BE2C (cell line): ENCODE results near the gene GNAI2.

ENCODE experiments used
- DNase-seq: peaks from one replicate; pipeline ENCODE4 v3.0.0-alpha.2; 2020
- H3K27me3 ChIP-seq: fragments of 250-450 bp; sonication (Bioruptor Pico); 2 replicates; pipeline ENCODE4 v1.5.1; 2020; ENCODE audit warnings: mild to moderate bottlenecking
- H3K36me3 ChIP-seq: fragments of 250-450 bp; sonication (Bioruptor Pico); 2 replicates; pipeline ENCODE4 v1.5.1; 2020; ENCODE audit warnings: mild to moderate bottlenecking
- H3K4me1 ChIP-seq: fragments of 250-450 bp; sonication (Bioruptor Pico); 2 replicates; pipeline ENCODE4 v1.5.1; 2020
- H3K4me3 ChIP-seq: 2 replicates; pipeline ENCODE4 v1.5.1; 2011; ENCODE audit warnings: low read depth, low read length
- H3K9me3 ChIP-seq: fragments of 250-450 bp; sonication (Bioruptor Pico); 2 replicates; pipeline ENCODE4 v1.5.1; 2020
- CTCF ChIP-seq: IDR thresholded peaks from 2 replicates; pipeline ENCODE4 v1.5.1; 2012; ENCODE audit warnings: mild to moderate bottlenecking, low read depth, low read length

GNAI2 gene

GRCh38 chr3:50275141-50275995 lies 39.4 kb downstream of the GNAI2 start:
- H3K4me3 ChIP-seq, result no peak overlapping the region
- no peaks in the 10 kb centered on the region for H3K36me3 ChIP-seq
- no peaks in the 10 kb centered on the region for H3K9me3 ChIP-seq
- DNase-seq, result no peak
- no peaks in the 10 kb centered on the region for H3K4me1 ChIP-seq
- peaks cover 43% of the 10 kb centered on the region for H3K27me3 ChIP-seq
- no peak for TF ChIP-seq CTCF

GRCh38 chr3:50275996-50276761 lies 40.2 kb downstream of the GNAI2 start:
- no peak for TF ChIP-seq CTCF
- Histone ChIP-seq H3K4me1 (no peaks in the 10 kb centered on the region), H3K27me3 (peaks cover 43% of the 10 kb centered on the region), H3K9me3 (no peaks in the 10 kb centered on the region), H3K36me3 (no peaks in the 10 kb centered on the region), H3K4me3 (no peak overlapping the region)
- DNase-seq, result no peak

GRCh38 chr3:50276762-50277101 lies 40.7 kb downstream of the GNAI2 start:
- Histone ChIP-seq H3K4me1 (no peaks in the 10 kb centered on the region), H3K4me3 (no peak overlapping the region), H3K9me3 (no peaks in the 10 kb centered on the region), H3K36me3 (no peaks in the 10 kb centered on the region), H3K27me3 (peaks cover 43% of the 10 kb centered on the region)
- TF ChIP-seq CTCF, result no peak
- no peak for DNase-seq

GRCh38 chr3:50278123-50278879 lies 42.3 kb downstream of the GNAI2 start:
- Histone ChIP-seq H3K36me3 (no peaks in the 10 kb centered on the region), H3K27me3 (peaks cover 39% of the 10 kb centered on the region), H3K4me3 (no peak overlapping the region), H3K4me1 (no peaks in the 10 kb centered on the region), H3K9me3 (no peaks in the 10 kb centered on the region)
- no peak for TF ChIP-seq CTCF
- DNase-seq, result no peak

- no peaks in the 10 kb centered on the region for H3K36me3 ChIP-seq
- H3K4me1 ChIP-seq, result no peaks in the 10 kb centered on the region
- no peaks in the 10 kb centered on the region for H3K9me3 ChIP-seq
- TF ChIP-seq CTCF, result no peak
- no peak for DNase-seq
- peaks cover 34% of the 10 kb centered on the region for H3K27me3 ChIP-seq
- no peak within 1 kb of the TSS for H3K4me3 ChIP-seq
Observed at GRCh38 chr3:50278880-50279224, 42.8 kb downstream of the GNAI2 start, which contains the start of gene LSMEM2. TSS of gene LSMEM2 (plus strand) at chr3:50279087. CDS start at chr3:50279114, 27 bp downstream.
